HepG2 (cell line): ENCODE data around the gene SFT2D1. TPM values are rescaled to one million over a fixed set of nuclear protein-coding genes. Genes with fewer than 3 reads are reported as not detected.

Source experiments
- ADNP ChIP-seq: sonication (generic); formaldehyde crosslinking; IDR thresholded peaks from 2 replicates; pipeline ENCODE4 v1.4.0; 2020; ENCODE audit warnings: missing genetic modification reagents
- CENPX ChIP-seq: sonication (generic); formaldehyde crosslinking; IDR thresholded peaks from 2 replicates; pipeline ENCODE4 v1.9.0; 2021; ENCODE audit warnings: mild to moderate bottlenecking, missing genetic modification reagents, moderate library complexity
- FOXP4 ChIP-seq: sonication (generic); formaldehyde crosslinking; IDR thresholded peaks from 2 replicates; pipeline ENCODE4 v1.4.0; 2020; ENCODE audit warnings: missing genetic modification reagents
- LRRFIP1 ChIP-seq: sonication (generic); formaldehyde crosslinking; conservative IDR thresholded peaks from 2 replicates; pipeline ENCODE4 v1.4.0; 2020; ENCODE audit warnings: missing genetic modification reagents
- MBNL3 ChIP-seq: fragments of 250-450 bp; sonication (Bioruptor Pico); conservative IDR thresholded peaks from 2 replicates; pipeline ENCODE4 v1.8.0; 2022; ENCODE audit warnings: mild to moderate bottlenecking, inconsistent platforms
- MED13 ChIP-seq: sonication (generic); formaldehyde crosslinking; IDR thresholded peaks from 2 replicates; pipeline ENCODE4 v1.5.0; 2020; ENCODE audit warnings: missing genetic modification reagents
- MTA1 ChIP-seq: sonication (generic); formaldehyde crosslinking; IDR thresholded peaks from 2 replicates; pipeline ENCODE4 v1.4.0; 2020; ENCODE audit warnings: missing genetic modification reagents, mild to moderate bottlenecking, borderline replicate concordance
- MTF1 ChIP-seq: sonication (generic); formaldehyde crosslinking; IDR thresholded peaks from 2 replicates; pipeline ENCODE4 v1.5.0; 2020; ENCODE audit warnings: missing genetic modification reagents
- NR1H2 ChIP-seq: sonication (generic); formaldehyde crosslinking; IDR thresholded peaks from 2 replicates; pipeline ENCODE4 v1.8.1; 2022; ENCODE audit warnings: low read depth, missing genetic modification reagents, borderline replicate concordance
- POLR2AphosphoS2 ChIP-seq: IDR thresholded peaks from 2 replicates; pipeline ENCODE4 v1.6.1; 2011; ENCODE audit warnings: low read depth, low read length, improper control_type of control experiment
- RXRA ChIP-seq: sonication (generic); formaldehyde crosslinking; IDR thresholded peaks from 2 replicates; pipeline ENCODE4 v1.5.1; 2020; ENCODE audit warnings: missing genetic modification reagents
- SMAD9 ChIP-seq: sonication (generic); formaldehyde crosslinking; IDR thresholded peaks from 2 replicates; pipeline ENCODE4 v1.5.1; 2020; ENCODE audit warnings: mild to moderate bottlenecking, missing genetic modification reagents
- SNAI1 ChIP-seq: sonication (generic); formaldehyde crosslinking; IDR thresholded peaks from 2 replicates; pipeline ENCODE4 v1.5.0; 2020; ENCODE audit warnings: mild to moderate bottlenecking, missing genetic modification reagents, borderline replicate concordance
- STAT5B ChIP-seq: sonication (generic); formaldehyde crosslinking; IDR thresholded peaks from 2 replicates; pipeline ENCODE4 v1.4.0; 2020; ENCODE audit warnings: missing genetic modification reagents
- TSC22D2 ChIP-seq: sonication (generic); formaldehyde crosslinking; IDR thresholded peaks from 2 replicates; pipeline ENCODE4 v1.5.1; 2020; ENCODE audit warnings: missing genetic modification reagents, mild to moderate bottlenecking, borderline replicate concordance
- ZBTB25 ChIP-seq: IDR thresholded peaks from 2 replicates; pipeline ENCODE4 v1.6.1; 2018; ENCODE audit warnings: missing genetic modification reagents
- ZFY ChIP-seq: sonication (generic); formaldehyde crosslinking; IDR thresholded peaks from 2 replicates; pipeline ENCODE4 v1.4.0; 2020; ENCODE audit warnings: missing genetic modification reagents
- ZNF333 ChIP-seq: sonication (generic); formaldehyde crosslinking; IDR thresholded peaks from 2 replicates; pipeline ENCODE4 v1.4.0; 2020; ENCODE audit warnings: mild to moderate bottlenecking, missing genetic modification reagents, borderline replicate concordance
- ZNF550 ChIP-seq: sonication (generic); formaldehyde crosslinking; IDR thresholded peaks from 2 replicates; pipeline ENCODE4 v1.4.0; 2020; ENCODE audit warnings: mild to moderate bottlenecking, missing genetic modification reagents, borderline replicate concordance
- ZNF609 ChIP-seq: sonication (generic); formaldehyde crosslinking; IDR thresholded peaks from 2 replicates; pipeline ENCODE4 v1.4.0; 2020; ENCODE audit warnings: mild to moderate bottlenecking, missing genetic modification reagents, borderline replicate concordance
- ZNF773 ChIP-seq: sonication (generic); formaldehyde crosslinking; IDR thresholded peaks from 2 replicates; pipeline ENCODE4 v1.4.0; 2020; ENCODE audit warnings: missing genetic modification reagents, borderline replicate concordance
- ZNF792 ChIP-seq: IDR thresholded peaks from 2 replicates; pipeline ENCODE4 v1.6.1; 2016
- polyA plus RNA-seq, 8 experiments: library from polyadenylated mRNA; depleted of rRNA in 3 of 8; stranded (reverse) in 7 of 8; unstranded in 1 of 8; fragments of >200 nt; fragmentation: Illumina TruSeq in 4 of 8; extraction: Trizol in 4 of 8; gene quantifications; 2 replicates each; pipeline versions ENCODE4 v1.2.1 to v1.2.3, GENCODE V29; 2011 to 2016; ENCODE audit warnings: low read depth in 4 of 8, missing spikeins in 1 of 8, mixed read lengths in 1 of 8; ENCODE audit not compliant: insufficient read depth in 1 of 8
- total RNA-seq, 5 experiments: library from RNA; depleted of rRNA; stranded (reverse); fragments of >200 nt; fragmentation: Illumina TruSeq; extraction: Trizol; gene quantifications; 2 replicates each; pipeline ENCODE4 v1.2.3, GENCODE V29; 2016; ENCODE audit warnings: low read depth in 1 of 5

The SFT2D1 gene
- total and polyA plus RNA-seq, 2 of the 13 experiments (the other 11 are each of a cell fraction or from before 2014, with no cell fraction given) = 115 to 147 TPM

GRCh38 chr6:166361077-166361429 is 18.7 kb upstream of the SFT2D1 start (continued):
- peak; percentile 95 for TF ChIP-seq FOXP4
- no peak for TF ChIP-seq STAT5B (CRISPR knock-in tag)
- peak; percentile 79; the same call in 1 of the 2 replicates for TF ChIP-seq ZNF773 (CRISPR knock-in tag)
- peak; percentile 85 for TF ChIP-seq ZNF609 (CRISPR knock-in tag)
- no peak for TF ChIP-seq POLR2AphosphoS2
- no peak for TF ChIP-seq CENPX
- TF ChIP-seq ZNF333 (CRISPR knock-in tag) = no peak
- TF ChIP-seq NR1H2 (CRISPR knock-in tag) = no peak
- TF ChIP-seq ADNP (CRISPR knock-in tag) = no peak
- TF ChIP-seq LRRFIP1 = no peak
- TF ChIP-seq RXRA = peak; percentile 96
- TF ChIP-seq TSC22D2 (CRISPR knock-in tag) = peak; percentile 90
- TF ChIP-seq MTA1 (CRISPR knock-in tag) = no peak
- no peak for TF ChIP-seq MBNL3 (CRISPR knock-in tag)
- peak; percentile 59; the same call in 1 of the 2 replicates for TF ChIP-seq SNAI1 (CRISPR knock-in tag)
- TF ChIP-seq SMAD9 (CRISPR knock-in tag) = no peak
- peak; percentile 48; the same call in 1 of the 2 replicates for TF ChIP-seq MTF1 (CRISPR knock-in tag)
- TF ChIP-seq ZFY (CRISPR knock-in tag) = peak; percentile 48
- TF ChIP-seq ZNF550 = no peak
- TF ChIP-seq MED13 (CRISPR knock-in tag) = peak; percentile 86; the same call in 1 of the 2 replicates
- TF ChIP-seq ZBTB25 (CRISPR knock-in tag) = peak; percentile 94
- TF ChIP-seq ZNF792 (CRISPR knock-in tag) = peak; percentile 99
